Measurements from ENCODE around the gene SIRT3.
"Not testable (repeated sequence)": the region's sequence is repeated elsewhere in the genome, so short reads cannot be mapped to it uniquely, and the experiment has no call there.

SIRT3 gene

GRCh38 chr11:270451-271318, 34.5 kb upstream of the SIRT3 start:
- DNase-seq (ENCODE audit: low read depth in 2 of 2), result no peak

DNA sequence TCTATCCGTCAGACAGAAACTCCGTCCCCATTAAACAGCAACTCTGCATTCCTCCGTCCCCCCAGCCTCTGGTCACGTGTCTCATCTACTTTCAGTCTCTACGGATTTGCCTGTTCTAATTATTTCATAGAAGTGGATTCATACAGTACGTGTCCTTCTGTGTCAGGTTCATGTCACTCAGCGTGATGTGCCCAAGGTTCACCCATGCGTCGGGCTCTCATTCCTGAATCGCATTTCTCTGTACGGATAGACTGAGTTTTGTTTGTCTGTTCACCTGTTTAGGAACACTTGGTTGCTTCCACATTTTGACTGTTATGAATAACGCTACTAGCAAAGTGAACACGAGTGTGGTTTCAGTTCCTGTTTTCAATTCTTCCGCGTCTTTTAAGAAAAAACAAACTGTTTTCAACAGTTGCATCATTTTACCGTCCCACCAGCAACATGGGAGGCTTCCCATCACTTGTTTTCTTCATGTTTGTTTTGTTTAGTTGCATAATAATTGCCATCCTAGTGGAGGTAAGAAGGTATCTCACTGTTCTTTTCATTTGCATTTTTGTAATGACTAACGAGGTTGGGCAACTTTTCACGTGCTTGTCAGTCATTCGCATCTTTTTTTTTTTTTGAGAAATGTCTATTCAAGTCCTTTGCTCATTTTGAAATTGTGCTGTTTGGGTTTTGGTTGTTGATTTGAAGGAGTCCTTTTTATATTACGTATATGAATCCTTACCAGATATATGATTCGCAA, 33.2 kb upstream of the SIRT3 start:
- DNase-seq (ENCODE audit: low read depth in 2 of 2), result no peak

- not testable (repeated sequence) for DNase-seq (ENCODE audit: low read depth in 2 of 2)
Measured at GRCh38 chr11:268716-269145, 32.6 kb upstream of the SIRT3 start.

GRCh38 chr11:267491-267994, 31.4 kb upstream of the SIRT3 start:
- DNase-seq (ENCODE audit: low read depth in 2 of 2), result no peak

- no peak for DNase-seq (ENCODE audit: low read depth in 2 of 2)
Measured at GRCh38 chr11:266676-267439, 30.7 kb upstream of the SIRT3 start.

DNA sequence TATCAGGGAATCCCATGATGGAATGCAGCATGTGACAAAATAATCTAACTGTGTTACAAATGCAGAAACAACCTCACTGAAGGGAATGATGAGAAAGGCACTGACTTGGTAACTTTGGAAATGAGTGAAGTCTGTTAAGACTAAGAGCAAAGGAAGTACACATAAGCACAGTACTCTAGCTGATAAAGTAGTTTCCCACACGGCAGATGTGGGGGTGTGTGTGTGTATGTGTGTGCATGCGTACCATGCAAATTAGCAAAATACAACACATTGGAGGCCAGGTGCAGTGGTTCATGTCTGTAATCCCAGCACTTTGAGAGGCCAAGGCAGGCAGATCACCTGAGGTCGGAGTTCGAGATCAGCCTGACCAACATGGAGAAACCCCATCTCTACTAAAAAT, 25.5 kb upstream of the SIRT3 start:
- DNase-seq (ENCODE audit: low read depth in 2 of 2), result no peak

- DNase-seq (ENCODE audit: low read depth in 2 of 2), result no peak
Measured at GRCh38 chr11:259413-259812, 23.3 kb upstream of the SIRT3 start.

DNA sequence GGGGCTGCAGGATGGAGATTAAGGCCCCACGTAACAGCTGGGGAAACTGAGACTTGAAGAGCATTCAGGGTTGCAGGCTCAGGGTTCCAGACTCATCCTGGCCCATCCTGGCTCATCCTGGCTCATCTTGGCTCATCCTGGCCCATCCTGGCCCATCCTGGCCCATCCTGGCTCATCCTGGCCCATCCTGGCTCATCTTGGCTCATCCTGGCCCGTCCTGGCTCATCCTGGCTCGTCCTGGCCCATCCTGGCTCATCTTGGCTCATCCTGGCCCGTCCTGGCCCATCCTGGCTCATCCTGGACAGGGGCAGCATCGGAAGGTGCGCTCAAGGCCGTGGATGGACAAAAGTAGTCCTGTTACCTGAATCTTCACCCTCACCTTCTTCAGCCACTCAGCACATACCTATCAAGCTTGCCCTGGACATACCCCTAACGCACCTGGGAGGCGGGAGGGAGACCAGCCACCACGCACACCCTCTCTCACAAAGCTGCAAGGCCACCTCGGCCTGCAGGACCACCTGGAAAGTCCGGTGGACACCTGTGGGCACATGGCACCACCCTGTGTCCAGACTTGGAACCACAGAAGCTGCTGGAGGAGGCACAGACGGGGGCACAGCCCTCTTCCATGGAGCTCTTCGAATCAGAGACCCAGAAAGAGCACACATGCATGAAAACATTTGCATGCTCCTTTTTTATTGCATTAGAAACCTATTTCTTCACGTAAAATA, 21.8 kb upstream of the SIRT3 start:
- DNase-seq (ENCODE audit: low read depth in 2 of 2), result no peak

DNA sequence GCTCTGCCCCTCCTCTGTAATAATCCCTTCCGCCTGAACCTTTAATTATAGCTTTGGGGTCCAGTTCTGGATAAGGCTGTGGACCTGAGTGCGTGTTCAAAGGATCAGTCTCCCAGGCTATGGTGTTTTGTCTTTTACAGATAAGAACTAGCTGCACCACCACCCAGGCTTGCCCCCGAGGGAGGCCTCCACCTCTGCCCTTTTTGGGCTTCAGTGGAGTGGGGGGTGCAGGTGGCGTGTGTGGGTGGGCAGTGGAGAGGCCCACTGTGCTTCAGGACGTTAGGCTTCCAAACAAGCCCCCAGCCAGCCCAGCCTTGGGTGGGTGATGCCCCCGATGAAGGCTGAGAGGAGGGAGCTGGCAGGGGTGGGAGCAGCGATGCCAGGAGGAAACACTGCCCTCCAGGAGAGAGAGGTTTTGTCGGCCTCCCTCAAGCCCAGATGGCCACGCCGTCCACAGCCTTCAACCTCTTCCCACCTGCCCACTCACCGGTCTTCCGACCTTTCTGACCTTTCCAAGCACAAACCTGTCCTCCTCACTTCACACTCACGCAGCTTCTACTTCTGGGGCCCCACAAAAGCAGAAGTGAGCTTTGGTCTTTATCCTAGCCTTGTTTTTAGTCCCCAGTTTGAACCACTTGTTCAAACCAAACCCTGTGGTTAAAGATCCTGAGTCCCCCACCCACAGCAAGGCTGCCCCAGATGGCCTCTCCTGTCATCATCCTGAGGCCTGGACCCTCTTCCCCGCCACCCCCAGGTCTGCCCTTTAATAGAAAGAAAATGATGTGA, 21.0 kb upstream of the SIRT3 start:
- no peak for DNase-seq (ENCODE audit: low read depth in 2 of 2)

DNA sequence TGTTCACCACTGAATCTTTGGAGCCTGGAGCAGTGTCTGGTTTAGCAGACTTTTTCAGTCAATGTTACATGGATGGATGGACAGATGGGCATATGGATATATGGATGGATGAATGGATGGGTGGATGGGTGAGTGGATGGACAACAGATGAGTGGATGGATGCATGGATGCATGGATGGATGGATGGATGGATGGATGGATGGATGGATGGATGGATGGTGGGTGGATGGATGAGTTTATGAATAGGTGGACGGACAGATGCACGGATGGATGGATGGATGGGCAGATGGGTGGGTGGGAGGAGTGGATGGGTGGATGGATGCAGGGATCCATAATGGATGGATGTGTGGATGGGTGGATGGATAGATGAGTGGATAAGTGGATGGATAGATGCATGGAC, 19.7 kb upstream of the SIRT3 start:
- DNase-seq (ENCODE audit: low read depth in 2 of 2), result no peak

- no peak for DNase-seq (ENCODE audit: low read depth in 2 of 2)
Measured at GRCh38 chr11:255176-255575, 19.0 kb upstream of the SIRT3 start.

DNA sequence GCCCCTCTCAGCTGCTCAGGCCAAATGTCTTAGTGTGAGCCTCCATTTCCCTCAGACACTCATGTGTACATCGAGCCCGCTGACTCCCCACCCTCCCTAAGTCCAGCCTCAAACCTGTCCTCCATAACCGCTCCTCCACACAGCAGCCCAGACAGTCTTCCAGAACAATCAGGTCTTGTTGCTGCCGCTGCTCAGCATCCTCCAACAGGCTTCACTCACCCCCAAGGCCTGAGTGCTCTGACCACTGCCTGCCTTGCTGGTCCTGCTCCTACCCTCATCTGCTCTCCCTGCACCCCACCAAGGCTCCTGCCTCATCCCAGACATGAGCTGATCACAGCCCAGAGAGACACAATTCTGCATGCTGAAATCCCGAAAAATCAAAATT, 17.7 kb upstream of the SIRT3 start:
- no peak for DNase-seq (ENCODE audit: low read depth in 2 of 2)

DNA sequence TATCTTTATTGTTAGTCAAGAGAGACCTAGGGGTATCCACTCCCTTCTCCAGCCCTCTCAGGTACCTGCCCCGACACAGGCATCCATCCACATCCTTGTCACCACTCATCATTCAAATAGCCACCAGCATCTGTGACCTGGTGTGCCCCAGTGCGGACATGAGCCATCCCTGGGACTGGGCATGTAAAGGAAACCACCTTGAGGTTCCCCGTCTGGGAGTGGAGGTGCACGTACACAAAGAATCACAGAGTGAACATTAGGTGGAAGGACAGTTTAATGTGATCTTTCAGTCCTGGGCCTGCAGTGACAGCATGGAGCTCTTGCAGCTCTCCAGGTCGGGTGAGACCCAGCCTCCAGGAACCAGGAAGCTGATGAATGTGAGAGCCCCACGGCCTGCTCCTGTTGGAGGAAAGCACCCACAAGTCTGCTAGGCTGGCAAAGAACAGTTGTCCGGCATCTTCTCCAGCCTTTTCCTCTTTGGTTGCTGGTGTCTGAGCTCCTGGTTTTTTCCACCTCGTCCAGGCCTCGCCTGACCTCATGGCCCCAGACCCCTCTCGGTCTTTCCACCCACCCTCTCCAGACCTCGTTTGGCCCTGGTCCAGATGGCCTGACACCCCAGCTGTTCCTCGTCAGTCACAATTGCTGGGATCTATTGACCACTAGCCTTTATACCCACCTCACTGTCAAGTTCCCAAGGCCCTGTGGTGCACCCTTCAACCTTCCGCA, 17.2 kb upstream of the SIRT3 start:
- no peak for DNase-seq (ENCODE audit: low read depth in 2 of 2)

DNA sequence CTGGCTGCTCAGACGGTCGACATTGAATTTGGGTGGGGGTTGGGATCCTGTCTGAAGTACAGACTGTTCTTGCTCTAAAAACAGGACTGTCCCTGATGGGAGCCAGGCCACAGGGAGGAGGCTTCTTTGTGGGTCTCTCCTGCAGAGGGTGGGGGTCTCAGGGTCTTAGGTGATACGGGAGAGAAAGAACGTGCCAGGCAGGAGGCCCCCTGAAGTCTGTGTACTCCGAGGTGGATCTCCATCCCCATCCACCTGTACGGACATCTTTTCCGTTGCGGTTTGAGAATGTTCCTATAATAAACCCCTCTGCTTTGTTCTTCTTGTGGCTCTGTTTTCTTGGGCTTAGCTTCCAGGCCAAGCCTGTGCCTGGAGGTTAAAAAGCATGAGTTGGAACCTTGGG, 16.5 kb upstream of the SIRT3 start:
- DNase-seq (ENCODE audit: low read depth in 2 of 2), result no peak

- DNase-seq (ENCODE audit: low read depth in 2 of 2), result no peak
Measured at GRCh38 chr11:251550-251949, 15.4 kb upstream of the SIRT3 start.

- peak; percentile 62 to 65 for DNase-seq (ENCODE audit: low read depth in 2 of 2)
Measured at GRCh38 chr11:250740-251299, 14.7 kb upstream of the SIRT3 start.

DNA sequence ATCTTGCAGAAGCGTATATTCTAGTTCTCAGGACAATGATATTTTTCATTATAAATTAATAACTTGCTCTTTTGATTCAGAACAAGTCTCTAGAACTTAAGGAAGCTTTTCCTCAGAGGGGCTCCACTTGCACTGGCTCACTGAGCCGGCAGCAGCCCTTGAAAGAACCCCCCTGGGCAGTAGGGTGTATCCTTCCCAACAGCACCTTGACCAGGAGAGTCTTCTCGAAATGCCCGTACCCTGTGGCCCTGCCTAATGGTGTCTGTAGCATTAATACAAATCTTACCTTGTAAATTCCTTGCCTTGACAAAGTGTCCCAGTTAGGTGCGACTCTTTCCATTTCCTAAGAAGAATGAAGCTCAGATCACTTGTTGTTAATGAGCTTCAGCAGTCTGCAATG, 14.1 kb upstream of the SIRT3 start:
- no peak for DNase-seq (ENCODE audit: low read depth in 2 of 2)

- no peak for DNase-seq (ENCODE audit: low read depth in 2 of 2)
Measured at GRCh38 chr11:249062-249461, 12.9 kb upstream of the SIRT3 start.

DNA sequence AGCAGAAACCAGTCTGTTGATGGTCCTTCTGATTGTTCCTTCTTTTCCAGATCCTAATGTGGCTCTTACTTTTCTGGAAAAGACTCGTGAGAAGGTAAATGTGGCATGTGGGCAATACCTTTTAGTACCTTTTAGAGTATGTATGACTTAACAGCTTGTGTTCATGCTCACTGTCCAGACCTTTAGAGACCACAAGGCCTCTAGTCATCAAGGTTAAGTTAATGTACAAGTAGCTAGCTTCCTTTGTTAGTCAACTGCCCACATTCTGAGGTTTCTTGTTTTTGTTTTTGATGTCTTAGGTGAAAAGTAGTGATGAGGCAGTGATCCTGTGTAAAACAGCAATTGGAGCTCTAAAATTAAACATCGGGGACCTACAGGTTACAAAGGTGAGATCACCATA, 8.2 kb upstream of the SIRT3 start:
- DNase-seq (ENCODE audit: low read depth in 2 of 2), result no peak

GRCh38 chr11:241634-242033, 5.5 kb upstream of the SIRT3 start:
- DNase-seq (ENCODE audit: low read depth in 2 of 2), result no peak

Measured in activated CD4-positive, alpha-beta T cell treated with anti-CD3 and anti-CD28 coated beads for 24 hours (primary cell).